ENCODE results near the gene MBOAT2.
"Not testable (repeated sequence)": the region's sequence is repeated elsewhere in the genome, so short reads cannot be mapped to it uniquely, and the experiment has no call there.

MBOAT2 gene

GRCh38 chr2:8938384-8938783, 65.1 kb downstream of the MBOAT2 start:
- no peak overlapping the region for H2AFZ ChIP-seq (ENCODE audit: low read depth, low read length)

GRCh38 chr2:8935982-8936381, 67.5 kb downstream of the MBOAT2 start:
- no peak overlapping the region for H3K4me2 ChIP-seq (ENCODE audit: low read length)
- no peaks in the 10 kb centered on the region for H3K9me3 ChIP-seq (ENCODE audit: insufficient read depth, low read length)
- H3K79me2 ChIP-seq (ENCODE audit: low read length), result no peaks in the 10 kb centered on the region
- no peak for TF ChIP-seq CTCF (IDR thresholded peaks at IDR 0.05; ENCODE audit: low read depth, low read length)
- no peak for TF ChIP-seq EZH2phosphoT487 (IDR thresholded peaks at IDR 0.05; ENCODE audit: low read depth)
- H3K4me1 ChIP-seq (ENCODE audit: low read length), result no peaks in the 10 kb centered on the region
- H3K4me3 ChIP-seq (ENCODE audit: low read length), result no peak overlapping the region
- H2AFZ ChIP-seq (ENCODE audit: low read depth, low read length), result no peak overlapping the region
- no peaks in the 10 kb centered on the region for H3K36me3 ChIP-seq (replicated peaks; ENCODE audit: low read depth, low read length)
- H3K9ac ChIP-seq (ENCODE audit: low read length), result no peak overlapping the region
- H4K20me1 ChIP-seq (ENCODE audit: insufficient read depth, low read length), result no peaks in the 10 kb centered on the region
- peaks cover 22% of the 10 kb centered on the region; the same call in 1 of the 2 replicates for H3K27me3 ChIP-seq (ENCODE audit: low read depth, low read length)
- H3K27ac ChIP-seq (ENCODE audit: low read length), result no peak overlapping the region

More at GRCh38 chr2:8938384-8938783, 65.1 kb downstream of the MBOAT2 start:
- H3K79me2 ChIP-seq (ENCODE audit: low read length), result no peaks in the 10 kb centered on the region
- no peaks in the 10 kb centered on the region for H3K4me1 ChIP-seq (ENCODE audit: low read length)
- no peak overlapping the region for H3K27ac ChIP-seq (ENCODE audit: low read length)
- H3K36me3 ChIP-seq (replicated peaks; ENCODE audit: low read depth, low read length), result no peaks in the 10 kb centered on the region
- H4K20me1 ChIP-seq (ENCODE audit: insufficient read depth, low read length), result no peaks in the 10 kb centered on the region
- no peak overlapping the region for H3K9ac ChIP-seq (ENCODE audit: low read length)
- TF ChIP-seq EZH2phosphoT487 (IDR thresholded peaks at IDR 0.05; ENCODE audit: low read depth) (no peak), CTCF (IDR thresholded peaks at IDR 0.05; ENCODE audit: low read depth, low read length) (no peak)
- H3K27me3 ChIP-seq (ENCODE audit: low read depth, low read length), result peaks cover 21% of the 10 kb centered on the region; the same call in 1 of the 2 replicates
- no peak overlapping the region for H3K4me2 ChIP-seq (ENCODE audit: low read length)
- H3K9me3 ChIP-seq (ENCODE audit: insufficient read depth, low read length), result no peaks in the 10 kb centered on the region
- H3K4me3 ChIP-seq (ENCODE audit: low read length), result no peak overlapping the region

GRCh38 chr2:8934338-8934737, 69.1 kb downstream of the MBOAT2 start:
- Histone ChIP-seq H3K4me2 (ENCODE audit: low read length) (no peak overlapping the region), H3K4me1 (ENCODE audit: low read length) (no peaks in the 10 kb centered on the region), H3K27ac (ENCODE audit: low read length) (no peak overlapping the region), H3K9ac (ENCODE audit: low read length) (no peak overlapping the region), H4K20me1 (ENCODE audit: insufficient read depth, low read length) (no peaks in the 10 kb centered on the region), H3K9me3 (ENCODE audit: insufficient read depth, low read length) (no peaks in the 10 kb centered on the region), H3K4me3 (ENCODE audit: low read length) (no peak overlapping the region), H2AFZ (ENCODE audit: low read depth, low read length) (no peak overlapping the region), H3K79me2 (ENCODE audit: low read length) (no peaks in the 10 kb centered on the region), H3K27me3 (ENCODE audit: low read depth, low read length) (peaks cover 22% of the 10 kb centered on the region; the same call in 1 of the 2 replicates), H3K36me3 (replicated peaks; ENCODE audit: low read depth, low read length) (no peaks in the 10 kb centered on the region)
- TF ChIP-seq EZH2phosphoT487 (IDR thresholded peaks at IDR 0.05; ENCODE audit: low read depth) (no peak), CTCF (IDR thresholded peaks at IDR 0.05; ENCODE audit: low read depth, low read length) (no peak)

- TF ChIP-seq CTCF (IDR thresholded peaks at IDR 0.05; ENCODE audit: low read depth, low read length) (no peak), EZH2phosphoT487 (IDR thresholded peaks at IDR 0.05; ENCODE audit: low read depth) (no peak)
- Histone ChIP-seq H3K4me3 (ENCODE audit: low read length) (no peak overlapping the region), H4K20me1 (ENCODE audit: insufficient read depth, low read length) (no peaks in the 10 kb centered on the region), H3K4me2 (ENCODE audit: low read length) (no peak overlapping the region), H3K4me1 (ENCODE audit: low read length) (no peaks in the 10 kb centered on the region), H3K9ac (ENCODE audit: low read length) (no peak overlapping the region), H3K27ac (ENCODE audit: low read length) (no peak overlapping the region), H3K9me3 (ENCODE audit: insufficient read depth, low read length) (no peaks in the 10 kb centered on the region), H3K36me3 (replicated peaks; ENCODE audit: low read depth, low read length) (no peaks in the 10 kb centered on the region), H2AFZ (ENCODE audit: low read depth, low read length) (no peak overlapping the region), H3K79me2 (ENCODE audit: low read length) (no peaks in the 10 kb centered on the region), H3K27me3 (ENCODE audit: low read depth, low read length) (peaks cover 22% of the 10 kb centered on the region; the same call in 1 of the 2 replicates)
These were observed 70.8 kb downstream of the MBOAT2 start for GRCh38 chr2:8932702-8933101.

- not testable (repeated sequence) for H4K20me1 ChIP-seq (ENCODE audit: insufficient read depth, low read length); H3K27ac ChIP-seq (ENCODE audit: low read length); H3K79me2 ChIP-seq (ENCODE audit: low read length); H3K4me3 ChIP-seq (ENCODE audit: low read length); H3K4me1 ChIP-seq (ENCODE audit: low read length); H3K36me3 ChIP-seq (replicated peaks; ENCODE audit: low read depth, low read length); H2AFZ ChIP-seq (ENCODE audit: low read depth, low read length); H3K9me3 ChIP-seq (ENCODE audit: insufficient read depth, low read length); H3K4me2 ChIP-seq (ENCODE audit: low read length); H3K9ac ChIP-seq (ENCODE audit: low read length)
- H3K27me3 ChIP-seq (ENCODE audit: low read depth, low read length), result peaks cover 17% of the 10 kb centered on the region; the same call in 1 of the 2 replicates
These were observed 73.3 kb downstream of the MBOAT2 start for GRCh38 chr2:8930185-8930584.

All from OCI-LY3 (cell line).